Measurements from ENCODE around the gene MX2.

- TF ChIP-seq POLR2A (IDR thresholded peaks at IDR 0.05): no peak
- TF ChIP-seq CTCF (IDR thresholded peaks at IDR 0.05): no peak
Observed at GRCh38 chr21:41411449-41412089, 49.7 kb downstream of the MX2 start.
